GM18909 (cell line): ENCODE measurements around the gene MAP4K3.
"Not testable (repeated sequence)": the region's sequence is repeated elsewhere in the genome, so short reads cannot be mapped to it uniquely, and the experiment has no call there.

ENCODE experiments used
- ATAC-seq: cut with Tn5 transposase; IDR thresholded peaks from one replicate; pipeline ENCODE4 v1.9.1; 2021; ENCODE audit warnings: mild to moderate bottlenecking; ENCODE audit not compliant: unreplicated experiment, poor library complexity

MAP4K3 gene

GRCh38 chr2:39413063-39413737 lies 23.9 kb downstream of the MAP4K3 start:
- ATAC-seq = peak; percentile 36

DNA sequence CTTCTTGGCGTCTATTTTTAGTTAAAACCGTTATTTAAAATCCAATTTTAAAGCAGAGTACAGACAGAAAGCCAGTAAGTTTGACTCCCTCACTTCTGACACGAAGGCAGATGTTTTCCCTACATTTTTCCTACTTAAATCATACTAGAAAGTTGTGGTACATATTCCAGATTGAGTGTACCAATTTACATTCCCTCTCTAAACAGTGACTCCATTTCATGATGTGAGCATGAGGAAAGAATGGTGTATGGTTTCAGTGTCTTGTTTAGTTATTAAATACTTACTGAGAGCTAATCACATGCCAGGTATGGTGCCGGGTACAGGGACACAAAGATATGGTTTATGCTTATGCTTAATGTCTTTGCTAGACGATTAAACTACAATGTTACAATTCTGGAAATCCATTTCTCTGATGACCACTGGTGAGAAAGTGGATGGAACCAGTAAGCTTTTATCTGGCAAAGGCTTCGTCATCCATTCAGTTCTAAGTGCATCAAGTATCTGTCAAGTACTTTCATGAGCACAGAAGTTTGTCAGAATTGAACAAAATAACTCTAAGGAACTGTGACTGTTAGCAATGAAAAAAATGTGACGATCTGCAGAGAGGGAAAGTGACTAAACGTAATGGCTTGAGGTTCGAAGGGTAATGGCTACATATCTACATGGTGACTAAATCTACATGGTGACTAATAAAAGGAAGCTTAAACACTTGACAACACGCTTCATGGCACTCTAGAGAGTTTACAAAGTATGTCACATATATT lies 25.7 kb downstream of the MAP4K3 start:
- no peak for ATAC-seq

GRCh38 chr2:39409697-39410389 lies 27.2 kb downstream of the MAP4K3 start:
- ATAC-seq = no peak

- peak; percentile 49 for ATAC-seq
Measured at GRCh38 chr2:39408351-39409136, 28.5 kb downstream of the MAP4K3 start.

GRCh38 chr2:39407516-39408296 lies 29.4 kb downstream of the MAP4K3 start:
- no peak for ATAC-seq

- no peak for ATAC-seq
Measured at GRCh38 chr2:39405364-39405763, 31.7 kb downstream of the MAP4K3 start.

GRCh38 chr2:39403311-39403710 lies 33.8 kb downstream of the MAP4K3 start:
- no peak for ATAC-seq

GRCh38 chr2:39401319-39401718 lies 35.8 kb downstream of the MAP4K3 start:
- no peak for ATAC-seq

DNA sequence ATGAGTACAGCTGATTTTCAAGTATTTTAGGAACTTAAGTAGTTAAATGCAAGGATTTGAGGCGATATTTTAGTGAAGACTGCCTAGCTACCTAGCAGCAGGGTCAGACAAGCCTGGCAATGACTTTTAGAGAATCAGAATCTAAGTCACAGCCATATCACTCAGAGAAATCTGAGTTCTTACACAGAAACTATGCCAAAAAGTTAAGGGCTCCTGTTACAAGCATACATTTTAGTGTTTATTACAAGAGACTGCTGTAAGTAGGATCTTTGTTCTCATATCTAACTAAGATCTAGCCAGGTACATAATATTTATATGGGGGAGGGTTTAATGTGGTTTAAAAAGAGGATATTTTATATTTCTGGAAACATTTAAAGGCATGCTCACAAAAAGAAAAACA lies 37.5 kb downstream of the MAP4K3 start:
- ATAC-seq = no peak

- ATAC-seq = no peak
Measured at GRCh38 chr2:39395313-39395712, 41.8 kb downstream of the MAP4K3 start.

DNA sequence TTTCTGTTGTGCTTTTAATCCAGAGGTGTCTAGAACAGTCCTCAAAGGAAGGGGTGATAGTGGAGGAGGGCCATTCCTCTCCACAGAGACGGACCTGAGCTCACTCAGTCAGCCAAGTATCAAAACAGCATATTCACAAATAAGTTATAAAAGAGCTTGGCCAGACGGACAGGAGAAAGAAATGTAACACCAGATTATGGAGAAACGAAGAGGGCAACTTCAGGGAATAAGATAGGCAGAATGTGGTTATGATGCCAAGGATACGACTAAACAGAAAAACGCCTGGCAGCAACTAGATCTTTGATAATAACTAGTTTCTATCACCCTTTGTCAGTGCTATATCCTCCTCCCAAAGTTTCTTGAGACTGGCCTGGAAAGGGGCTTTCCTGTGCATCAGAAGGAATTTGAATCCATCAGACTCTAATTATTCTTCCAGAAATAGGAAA lies 42.5 kb downstream of the MAP4K3 start:
- ATAC-seq = no peak

DNA sequence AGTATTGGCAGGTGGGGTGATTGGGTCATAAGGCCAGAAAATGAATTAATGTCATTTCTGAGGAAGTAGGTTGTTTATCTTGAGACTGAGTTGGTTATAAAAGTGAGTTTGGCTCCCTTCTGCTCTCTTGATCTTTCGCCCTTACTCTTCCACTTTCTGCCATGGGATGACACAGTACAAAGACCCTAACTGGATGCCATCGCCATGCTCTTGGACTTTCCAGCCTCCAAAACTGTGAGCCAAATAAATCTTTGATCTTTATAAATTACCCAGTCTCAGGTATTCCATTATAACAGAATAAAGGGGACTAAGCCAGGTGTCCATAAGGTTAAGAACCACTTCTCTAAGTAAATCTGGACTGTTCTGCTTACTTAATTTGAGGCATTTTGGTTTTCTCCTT lies 44.4 kb downstream of the MAP4K3 start:
- ATAC-seq = no peak

DNA sequence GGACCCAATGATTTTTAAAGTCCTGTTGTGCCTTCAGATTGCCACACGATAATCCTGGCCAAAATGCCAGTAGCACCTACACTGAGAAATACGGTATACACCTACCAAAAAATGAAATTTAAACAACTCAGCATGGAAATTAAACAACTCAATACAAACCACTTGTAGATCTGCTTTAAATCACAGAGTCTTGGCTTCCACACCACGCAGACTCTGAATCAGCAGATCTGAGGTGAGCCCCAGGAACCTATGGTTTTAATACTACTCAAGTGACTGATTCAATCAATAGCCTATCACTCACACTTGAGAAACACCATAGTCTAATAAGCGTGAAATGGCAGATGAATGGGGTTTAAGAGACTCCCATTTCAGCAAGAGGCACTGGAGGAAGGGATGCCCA lies 46.9 kb downstream of the MAP4K3 start:
- no peak for ATAC-seq

- no peak for ATAC-seq
Measured at GRCh38 chr2:39386064-39386463, 51.0 kb downstream of the MAP4K3 start.

DNA sequence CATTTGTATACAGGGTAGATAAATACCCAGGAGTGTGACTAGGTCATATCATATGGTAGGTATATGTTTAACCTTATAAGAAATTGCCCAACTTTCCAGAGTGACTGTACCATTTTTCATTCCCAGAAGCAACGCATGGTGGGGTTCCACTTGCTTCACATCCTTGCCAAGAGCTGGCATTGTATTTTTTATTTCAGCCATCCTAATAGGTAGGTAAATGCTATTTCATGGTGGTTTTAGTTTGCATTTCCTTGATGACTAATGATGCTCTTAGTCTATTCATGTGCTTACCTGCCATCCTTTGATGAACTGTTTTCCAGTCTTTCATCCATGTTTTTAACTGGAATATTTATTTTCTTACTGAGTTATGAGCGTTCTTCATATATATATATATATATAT lies 51.9 kb downstream of the MAP4K3 start:
- no peak for ATAC-seq

DNA sequence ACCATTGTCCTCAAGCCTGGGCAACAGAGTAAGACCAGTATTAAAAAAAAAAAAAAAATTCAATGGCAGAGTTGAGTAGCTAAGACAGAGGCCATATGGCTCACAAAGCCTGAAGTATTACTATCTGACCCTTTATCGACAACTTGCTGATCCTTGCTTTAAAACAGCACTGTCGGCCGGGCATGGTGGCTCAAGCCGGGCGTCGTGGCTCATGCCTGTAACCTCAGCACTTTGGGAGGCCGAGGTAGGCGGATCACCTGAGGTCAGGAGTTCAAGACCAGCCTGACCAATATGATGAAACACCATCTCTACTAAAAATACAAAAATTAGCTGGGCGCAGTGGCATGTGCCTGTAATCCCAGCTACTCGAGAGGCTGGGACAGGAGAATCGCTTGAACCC lies 53.0 kb downstream of the MAP4K3 start:
- not testable (repeated sequence) for ATAC-seq

- ATAC-seq = no peak
Measured at GRCh38 chr2:39383146-39383545, 53.9 kb downstream of the MAP4K3 start.

GRCh38 chr2:39381653-39382052 lies 55.4 kb downstream of the MAP4K3 start:
- no peak for ATAC-seq

- ATAC-seq = no peak
Measured at GRCh38 chr2:39380525-39381150, 56.4 kb downstream of the MAP4K3 start.
